Measurements from ENCODE around the gene BABAM1.
"Not testable (repeated sequence)": the region's sequence is repeated elsewhere in the genome, so short reads cannot be mapped to it uniquely, and the experiment has no call there.

GRCh38 chr19:17274892-17275291, 7.6 kb downstream of the BABAM1 start:
- TF ChIP-seq NR2C2 (CRISPR knock-in tag; IDR thresholded peaks at IDR 0.05); USF2 (CRISPR knock-in tag; IDR thresholded peaks at IDR 0.05); HMGXB4 (CRISPR knock-in tag; IDR thresholded peaks at IDR 0.05); JUN (CRISPR knock-in tag; IDR thresholded peaks at IDR 0.05); PREB (CRISPR knock-in tag; IDR thresholded peaks at IDR 0.05; ENCODE audit: borderline replicate concordance); MAX (CRISPR knock-in tag; IDR thresholded peaks at IDR 0.05); CTCF (IDR thresholded peaks at IDR 0.05); MXD4 (CRISPR knock-in tag; IDR thresholded peaks at IDR 0.05; ENCODE audit: borderline replicate concordance); SP1 (CRISPR knock-in tag; conservative IDR thresholded peaks at IDR 0.05); MLX (CRISPR knock-in tag; IDR thresholded peaks at IDR 0.05): not testable (repeated sequence)

Data from WTC11 (cell line).